Activated T-cell treated with anti-CD3 and anti-CD28 coated beads, Interleukin-2, amount 50 U/mL, for 4 hours (primary cell): ENCODE measurements around the gene DOK7. TPM values are rescaled to one million over a fixed set of nuclear protein-coding genes. Genes with fewer than 3 reads are reported as not detected.

Experiments used
- ATAC-seq, 2 donors: fragments of 200-7000 bp; cut with Tn5 transposase; one replicate each; pipeline ENCODE4 v1.10.0; 2021
- DNase-seq: peaks from one replicate; pipeline ENCODE4 v3.0.0-alpha.2; 2020
- H3K27me3 Mint-ChIP-seq: one replicate; pipeline ENCODE4 v1.8.0; 2021; ENCODE audit warnings: low read depth, mixed read lengths
- H3K36me3 Mint-ChIP-seq: one replicate; pipeline ENCODE4 v1.8.0; 2022; ENCODE audit warnings: mixed read lengths; ENCODE audit not compliant: insufficient read depth
- H3K4me1 Mint-ChIP-seq: one replicate; pipeline ENCODE4 v1.8.0; 2021; ENCODE audit warnings: low read depth, mixed read lengths
- H3K4me3 Mint-ChIP-seq: one replicate; pipeline ENCODE4 v1.8.0; 2021; ENCODE audit warnings: mild to moderate bottlenecking, moderate library complexity, mixed read lengths
- H3K9me3 Mint-ChIP-seq: one replicate; pipeline ENCODE4 v1.8.0; 2021; ENCODE audit warnings: mixed read lengths
- total RNA-seq, 3 donors: library from RNA; stranded (reverse); gene quantifications; one replicate each; pipeline ENCODE4 v1.2.1, GENCODE V29; 2021

DOK7 gene, protein sequence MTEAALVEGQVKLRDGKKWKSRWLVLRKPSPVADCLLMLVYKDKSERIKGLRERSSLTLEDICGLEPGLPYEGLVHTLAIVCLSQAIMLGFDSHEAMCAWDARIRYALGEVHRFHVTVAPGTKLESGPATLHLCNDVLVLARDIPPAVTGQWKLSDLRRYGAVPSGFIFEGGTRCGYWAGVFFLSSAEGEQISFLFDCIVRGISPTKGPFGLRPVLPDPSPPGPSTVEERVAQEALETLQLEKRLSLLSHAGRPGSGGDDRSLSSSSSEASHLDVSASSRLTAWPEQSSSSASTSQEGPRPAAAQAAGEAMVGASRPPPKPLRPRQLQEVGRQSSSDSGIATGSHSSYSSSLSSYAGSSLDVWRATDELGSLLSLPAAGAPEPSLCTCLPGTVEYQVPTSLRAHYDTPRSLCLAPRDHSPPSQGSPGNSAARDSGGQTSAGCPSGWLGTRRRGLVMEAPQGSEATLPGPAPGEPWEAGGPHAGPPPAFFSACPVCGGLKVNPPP
- total RNA-seq: not detected

DNA sequence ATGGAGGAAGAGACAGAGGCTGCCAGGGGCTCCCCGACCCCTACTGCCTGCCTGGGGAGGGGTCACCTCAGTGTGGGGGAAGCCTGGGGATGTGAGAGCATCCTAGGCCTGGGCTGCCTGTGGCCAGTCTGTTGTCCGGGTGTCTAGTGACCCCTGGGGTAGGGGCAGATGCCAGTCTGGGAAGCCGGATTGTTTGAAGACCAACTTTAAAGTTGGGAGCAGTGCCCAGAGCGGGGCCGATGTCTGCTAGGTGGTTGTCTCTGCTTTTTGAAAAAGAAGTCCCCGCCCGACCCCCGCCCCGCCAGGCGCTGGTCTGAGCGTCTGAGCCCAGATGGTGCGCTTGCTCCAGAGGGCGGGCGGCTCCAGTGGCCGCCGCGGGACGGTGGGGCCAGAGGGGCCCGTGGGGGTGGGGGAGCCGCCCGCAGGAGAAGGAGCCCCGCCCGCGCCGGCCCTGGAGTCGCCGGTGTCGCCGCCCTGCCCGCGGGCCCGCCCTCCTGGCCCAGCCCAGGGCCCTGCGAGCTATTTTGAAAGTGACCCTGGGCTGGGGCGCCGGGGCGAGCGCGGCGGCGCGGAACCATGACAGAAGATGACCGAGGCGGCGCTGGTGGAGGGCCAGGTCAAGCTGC lies at the start of gene DOK7:
Gene DOK7, plus strand, starts transcription at position 517 of the 626 bp plus-strand sequence. Its CDS starts 70 bp downstream, at position 587.
- no peak for DNase-seq
- H3K4me1 Mint-ChIP-seq: no peaks in the 10 kb centered on the region
- H3K27me3 Mint-ChIP-seq: peaks cover 27% of the 10 kb centered on the region
- H3K4me3 Mint-ChIP-seq: peak within 1 kb of the TSS; percentile 21
- peaks cover 3% of the 10 kb centered on the region for H3K9me3 Mint-ChIP-seq
- peak; percentile 26 to 56 for ATAC-seq
- no peaks in the 10 kb centered on the region for H3K36me3 Mint-ChIP-seq

DNA sequence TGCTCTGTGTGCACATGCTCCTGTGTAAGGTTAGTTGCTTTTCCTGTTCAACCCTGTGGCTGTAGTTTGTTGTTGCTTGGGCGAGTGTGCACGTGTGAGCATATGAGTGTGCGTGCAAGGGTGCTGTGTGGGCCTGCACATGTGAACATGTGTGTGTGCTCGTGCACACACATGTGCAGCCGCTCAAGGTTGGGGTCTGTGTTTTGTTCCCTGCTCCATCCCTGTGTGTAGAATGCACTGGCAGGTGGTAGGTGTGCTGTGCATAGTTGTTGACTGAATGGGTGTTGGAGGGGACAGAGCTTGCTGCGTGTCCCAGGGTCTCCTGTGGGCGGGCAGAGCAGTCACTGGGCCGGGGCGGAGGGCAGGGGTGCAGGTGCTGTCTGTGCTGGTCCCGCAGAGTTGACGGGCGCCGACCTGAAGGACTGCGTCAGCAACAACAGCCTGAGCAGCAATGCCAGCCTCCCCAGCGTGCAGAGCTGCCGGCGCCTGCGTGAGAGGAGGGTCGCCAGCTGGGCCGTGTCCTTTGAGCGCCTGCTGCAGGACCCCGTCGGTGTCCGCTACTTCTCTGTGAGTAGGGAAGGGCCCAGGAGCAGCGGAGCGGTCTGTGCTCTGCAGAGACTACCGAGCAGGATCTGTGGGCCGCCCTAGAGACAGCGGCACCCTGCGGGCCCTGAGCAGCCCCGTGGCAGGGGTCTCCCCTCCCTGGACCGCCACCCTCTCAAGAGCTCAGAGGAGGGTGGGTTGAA lies 49.3 kb upstream of the DOK7 start:
- Mint-ChIP-seq H3K27me3 (no peaks in the 10 kb centered on the region), H3K4me3 (no peak overlapping the region), H3K4me1 (no peaks in the 10 kb centered on the region), H3K36me3 (peaks cover 7% of the 10 kb centered on the region), H3K9me3 (no peaks in the 10 kb centered on the region)
- ATAC-seq (no peak), DNase-seq (no peak)

DNA sequence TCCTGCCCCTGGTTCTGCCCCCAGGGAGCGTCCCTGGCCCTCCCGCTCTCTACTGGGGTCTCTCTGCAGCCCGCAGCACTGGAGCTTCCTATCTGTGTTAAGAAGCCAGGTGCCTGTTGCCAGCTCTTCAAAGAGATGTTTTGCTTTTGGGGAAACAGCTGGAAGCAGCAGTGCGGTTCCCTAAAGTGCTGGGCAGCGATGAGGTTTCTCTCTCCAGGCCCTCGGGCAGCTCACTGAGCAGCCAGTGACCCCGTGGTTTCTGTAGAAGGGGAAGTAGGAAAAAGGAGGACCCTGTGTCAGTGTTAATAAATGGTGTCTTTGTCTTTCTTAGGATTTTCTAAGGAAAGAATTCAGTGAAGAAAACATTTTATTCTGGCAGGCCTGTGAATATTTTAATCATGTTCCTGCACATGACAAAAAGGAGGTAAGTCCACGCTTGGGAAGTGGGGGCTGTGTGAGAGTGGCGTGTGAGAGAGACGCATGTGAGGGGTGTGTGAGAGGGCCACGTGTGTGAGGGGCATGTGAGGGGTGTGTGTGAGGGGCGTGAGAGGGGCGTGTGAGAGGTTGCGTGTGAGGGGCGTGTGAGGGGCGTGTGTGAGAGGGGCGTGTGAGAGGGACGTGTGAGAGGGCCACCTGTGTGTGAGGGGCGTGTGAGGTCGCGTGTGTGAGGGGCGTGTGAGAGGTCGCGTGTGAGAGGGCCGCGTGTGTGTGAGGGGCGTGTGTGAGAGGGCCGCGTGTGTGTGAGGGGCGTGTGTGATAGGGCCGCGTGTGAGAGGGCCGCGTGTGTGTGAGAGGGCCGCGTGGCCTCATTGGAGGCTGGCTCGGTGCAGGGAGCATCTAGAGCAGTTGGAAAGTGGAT lies 48.5 kb upstream of the DOK7 start:
- no peak for DNase-seq

GRCh38 chr4:3415471-3416141 lies 47.5 kb upstream of the DOK7 start:
- no peak overlapping the region for H3K4me3 Mint-ChIP-seq

More for the DNA sequence above, 48.5 kb upstream of the DOK7 start:
- ATAC-seq: no peak
- no peaks in the 10 kb centered on the region for H3K27me3 Mint-ChIP-seq
- no peaks in the 10 kb centered on the region for H3K4me1 Mint-ChIP-seq
- no peaks in the 10 kb centered on the region for H3K9me3 Mint-ChIP-seq
- peaks cover 7% of the 10 kb centered on the region for H3K36me3 Mint-ChIP-seq
- H3K4me3 Mint-ChIP-seq: no peak overlapping the region

DNA sequence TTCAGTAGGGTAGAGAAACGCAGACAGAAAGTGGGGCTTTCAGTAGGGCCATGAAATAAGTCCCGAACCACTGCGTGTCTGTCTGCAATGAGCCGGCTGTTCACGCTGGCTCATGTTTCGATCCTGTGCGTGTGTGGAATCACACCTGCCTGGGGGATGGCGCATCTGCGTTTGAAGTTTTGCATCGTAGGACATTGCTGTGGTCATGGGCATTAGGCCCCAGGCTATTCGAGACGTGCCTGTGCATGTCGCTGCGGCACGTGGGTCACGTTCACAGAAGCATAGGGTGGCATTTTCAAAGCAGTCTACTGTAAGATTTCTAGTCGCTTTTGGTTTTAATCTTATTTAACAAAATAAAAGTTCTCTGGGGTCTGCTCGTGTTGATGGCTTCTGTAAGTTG lies 46.8 kb upstream of the DOK7 start:
- Mint-ChIP-seq H3K4me3 (no peak overlapping the region), H3K9me3 (no peaks in the 10 kb centered on the region), H3K27me3 (no peaks in the 10 kb centered on the region)

More at GRCh38 chr4:3415471-3416141, 47.5 kb upstream of the DOK7 start:
- Mint-ChIP-seq H3K4me1 (no peaks in the 10 kb centered on the region), H3K36me3 (peaks cover 7% of the 10 kb centered on the region), H3K27me3 (no peaks in the 10 kb centered on the region), H3K9me3 (no peaks in the 10 kb centered on the region)
- ATAC-seq (no peak), DNase-seq (no peak)

DNA sequence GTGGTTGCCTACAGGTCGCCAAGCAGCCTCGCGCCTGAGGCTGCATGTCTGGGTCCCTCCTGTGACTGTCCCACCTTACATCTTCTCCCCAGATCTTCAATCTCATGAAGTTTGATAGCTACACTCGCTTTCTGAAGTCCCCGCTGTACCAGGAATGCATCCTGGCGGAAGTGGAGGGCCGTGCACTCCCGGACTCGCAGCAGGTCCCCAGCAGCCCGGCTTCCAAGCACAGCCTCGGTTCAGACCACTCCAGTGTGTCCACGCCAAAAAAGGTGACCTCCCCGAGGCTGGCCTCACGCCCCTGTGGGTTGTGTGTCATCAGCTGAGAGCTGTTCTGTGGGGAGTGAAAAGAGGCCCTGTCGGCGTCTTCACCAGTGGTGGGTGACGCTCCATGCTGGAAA lies 46.3 kb upstream of the DOK7 start:
- ATAC-seq (no peak), DNase-seq (no peak)
- H3K36me3 Mint-ChIP-seq: peaks cover 7% of the 10 kb centered on the region
- H3K4me1 Mint-ChIP-seq: no peaks in the 10 kb centered on the region
- H3K27me3 Mint-ChIP-seq: no peaks in the 10 kb centered on the region
- no peaks in the 10 kb centered on the region for H3K9me3 Mint-ChIP-seq
- no peak overlapping the region for H3K4me3 Mint-ChIP-seq

More for the DNA sequence above, 46.8 kb upstream of the DOK7 start:
- ATAC-seq (no peak), DNase-seq (no peak)
- no peaks in the 10 kb centered on the region for H3K4me1 Mint-ChIP-seq
- H3K36me3 Mint-ChIP-seq: peaks cover 7% of the 10 kb centered on the region

DNA sequence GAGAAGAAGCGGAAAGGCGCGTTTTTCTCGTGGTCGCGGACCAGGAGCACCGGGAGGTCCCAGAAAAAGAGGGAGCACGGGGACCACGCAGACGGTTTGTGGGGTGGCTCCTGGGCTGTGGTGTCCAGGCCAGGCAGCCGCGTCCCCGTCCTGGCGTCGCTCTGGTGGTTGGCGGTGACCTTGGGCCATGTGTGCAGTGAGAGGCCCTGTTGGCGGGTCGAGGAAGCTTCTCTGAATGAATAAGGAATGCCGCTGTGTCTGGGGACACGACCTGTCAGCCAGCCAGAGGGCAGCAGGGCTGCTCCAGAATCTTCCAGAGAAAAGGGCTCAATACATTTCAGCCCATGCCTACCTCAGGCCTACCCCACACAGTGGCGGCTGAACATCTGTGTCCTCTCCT lies 45.7 kb upstream of the DOK7 start:
- H3K27me3 Mint-ChIP-seq: no peaks in the 10 kb centered on the region
- ATAC-seq (no peak), DNase-seq (no peak)
- H3K4me1 Mint-ChIP-seq: no peaks in the 10 kb centered on the region
- H3K36me3 Mint-ChIP-seq: peaks cover 7% of the 10 kb centered on the region
- no peaks in the 10 kb centered on the region for H3K9me3 Mint-ChIP-seq
- no peak overlapping the region for H3K4me3 Mint-ChIP-seq

GRCh38 chr4:3418029-3418762 lies 44.9 kb upstream of the DOK7 start:
- no peaks in the 10 kb centered on the region for H3K4me1 Mint-ChIP-seq
- H3K4me3 Mint-ChIP-seq: no peak overlapping the region
- H3K36me3 Mint-ChIP-seq: peaks cover 7% of the 10 kb centered on the region
- no peak for DNase-seq
- no peaks in the 10 kb centered on the region for H3K9me3 Mint-ChIP-seq
- no peaks in the 10 kb centered on the region for H3K27me3 Mint-ChIP-seq
- ATAC-seq: no peak

DNA sequence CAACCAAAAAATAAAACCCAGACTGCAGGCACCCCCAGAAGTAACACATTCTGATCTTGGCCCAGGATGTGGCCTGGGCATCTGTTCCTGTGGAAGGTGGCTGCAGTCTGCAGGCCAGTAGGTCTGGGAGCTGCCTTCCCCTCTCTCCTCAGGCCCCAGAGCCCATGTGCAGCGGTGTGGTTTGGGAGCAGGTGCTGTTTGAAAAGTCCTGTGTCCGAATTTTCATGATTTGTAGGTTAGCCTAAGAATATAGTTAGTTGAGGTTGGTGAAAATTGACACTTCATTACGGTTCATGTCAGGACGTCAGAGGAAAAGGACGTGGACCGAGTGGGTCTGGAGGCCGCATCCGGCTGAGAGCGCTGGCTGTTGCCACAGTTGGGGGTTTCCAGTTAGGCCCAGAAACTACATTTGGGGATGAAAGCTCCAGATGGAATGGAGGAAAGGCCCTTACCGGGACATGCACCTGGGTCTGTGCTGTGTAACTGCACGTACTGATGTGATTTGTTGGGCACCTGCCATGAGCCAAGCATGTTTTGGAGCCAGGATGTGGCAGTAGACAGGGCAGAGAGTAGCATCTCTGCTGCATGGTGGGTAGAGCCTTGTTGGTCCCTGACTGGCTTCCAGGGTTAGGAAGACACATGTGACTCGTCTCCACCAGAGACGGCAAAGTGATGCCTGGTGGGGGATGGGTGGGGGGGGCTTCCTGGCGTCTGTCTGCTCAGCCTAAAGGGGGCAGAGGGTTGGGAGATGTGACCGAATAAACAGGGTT lies 43.1 kb upstream of the DOK7 start:
- no peak overlapping the region for H3K4me3 Mint-ChIP-seq
- ATAC-seq (no peak), DNase-seq (no peak)
- H3K27me3 Mint-ChIP-seq: no peaks in the 10 kb centered on the region
- peaks cover 7% of the 10 kb centered on the region for H3K36me3 Mint-ChIP-seq
- no peaks in the 10 kb centered on the region for H3K9me3 Mint-ChIP-seq
- no peaks in the 10 kb centered on the region for H3K4me1 Mint-ChIP-seq

DNA sequence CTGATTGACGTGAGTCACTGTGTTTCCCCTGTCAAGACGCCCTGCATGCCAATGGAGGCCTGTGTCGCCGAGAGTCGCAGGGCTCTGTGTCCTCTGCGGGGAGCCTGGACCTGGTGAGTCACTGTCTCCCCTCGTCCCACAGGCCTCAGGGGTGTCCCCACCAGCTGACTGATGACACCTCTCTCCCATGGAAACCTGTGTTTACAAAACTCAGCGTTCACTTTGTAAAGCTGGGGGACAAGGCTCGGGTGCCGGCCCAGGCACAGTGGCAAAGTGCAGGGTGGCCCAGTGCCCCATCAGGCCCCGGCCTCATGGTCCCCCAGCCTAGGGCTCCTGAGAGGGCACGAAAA lies 42.5 kb upstream of the DOK7 start:
- no peak overlapping the region for H3K4me3 Mint-ChIP-seq
- H3K9me3 Mint-ChIP-seq: no peaks in the 10 kb centered on the region
- H3K4me1 Mint-ChIP-seq: no peaks in the 10 kb centered on the region
- H3K36me3 Mint-ChIP-seq: peaks cover 7% of the 10 kb centered on the region
- ATAC-seq (no peak), DNase-seq (no peak)
- H3K27me3 Mint-ChIP-seq: no peaks in the 10 kb centered on the region

- DNase-seq (no peak), ATAC-seq (no peak)
- H3K4me1 Mint-ChIP-seq: no peaks in the 10 kb centered on the region
- no peaks in the 10 kb centered on the region for H3K9me3 Mint-ChIP-seq
- no peaks in the 10 kb centered on the region for H3K27me3 Mint-ChIP-seq
- H3K4me3 Mint-ChIP-seq: no peak overlapping the region
- H3K36me3 Mint-ChIP-seq: peaks cover 7% of the 10 kb centered on the region
Measured at GRCh38 chr4:3420956-3421355, 42.1 kb upstream of the DOK7 start.

DNA sequence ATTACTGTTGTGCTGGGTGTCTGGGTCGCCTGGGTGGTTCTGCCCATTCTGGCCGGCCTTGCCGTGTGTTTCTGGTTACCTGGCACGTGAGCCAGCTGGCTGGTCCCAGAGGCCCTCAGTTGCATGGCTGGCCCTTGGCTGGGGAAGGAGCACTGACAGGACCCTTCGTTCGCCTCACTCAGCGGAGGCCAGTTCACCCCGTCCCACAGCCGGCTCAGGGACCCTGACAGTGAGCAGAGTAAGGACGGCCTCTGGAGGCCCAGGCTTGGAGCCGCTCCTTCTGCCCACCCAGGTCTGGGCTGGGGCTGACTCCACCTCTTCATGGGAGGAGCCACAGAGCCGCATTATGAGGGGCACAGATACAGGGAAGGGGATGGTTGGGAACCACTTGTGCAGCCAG lies 41.6 kb upstream of the DOK7 start:
- ATAC-seq: no peak
- H3K27me3 Mint-ChIP-seq: no peaks in the 10 kb centered on the region

More for the DNA sequence above, 41.6 kb upstream of the DOK7 start:
- no peaks in the 10 kb centered on the region for H3K9me3 Mint-ChIP-seq
- no peaks in the 10 kb centered on the region for H3K4me1 Mint-ChIP-seq
- H3K36me3 Mint-ChIP-seq: peaks cover 6% of the 10 kb centered on the region
- no peak overlapping the region for H3K4me3 Mint-ChIP-seq
- DNase-seq: no peak
